Measurements from ENCODE around the gene OR2A25.
"Not testable (repeated sequence)": the region's sequence is repeated elsewhere in the genome, so short reads cannot be mapped to it uniquely, and the experiment has no call there.

OR2A25 gene

GRCh38 chr7:144069511-144069910, at the start of gene OR2A25:
TSS of gene OR2A25 (plus strand) at chr7:144069811. CDS start at chr7:144074220, 4,409 bp downstream.
- FAIRE-seq: no peak

GRCh38 chr7:144020340-144020739, 49.3 kb upstream of the OR2A25 start:
- no peak for FAIRE-seq

GRCh38 chr7:144022169-144022568, 47.4 kb upstream of the OR2A25 start:
- no peak for FAIRE-seq

- FAIRE-seq: no peak
These were observed 46.3 kb upstream of the OR2A25 start for GRCh38 chr7:144023171-144023827.

GRCh38 chr7:144024213-144024612, 45.4 kb upstream of the OR2A25 start:
- no peak for FAIRE-seq

- no peak for FAIRE-seq
These were observed 43.3 kb upstream of the OR2A25 start for GRCh38 chr7:144026203-144026883.

GRCh38 chr7:144027070-144027469, 42.5 kb upstream of the OR2A25 start:
- FAIRE-seq: no peak

- FAIRE-seq: no peak
These were observed 41.6 kb upstream of the OR2A25 start for GRCh38 chr7:144027974-144028373.

GRCh38 chr7:144028547-144028946, 41.1 kb upstream of the OR2A25 start:
- FAIRE-seq: no peak

- FAIRE-seq: no peak
These were observed 37.1 kb upstream of the OR2A25 start for GRCh38 chr7:144032516-144032915.

GRCh38 chr7:144032985-144033709, 36.5 kb upstream of the OR2A25 start:
- no peak for FAIRE-seq

- no peak for FAIRE-seq
These were observed 34.2 kb upstream of the OR2A25 start for GRCh38 chr7:144035385-144035784.

- FAIRE-seq: no peak
These were observed 33.2 kb upstream of the OR2A25 start for GRCh38 chr7:144036302-144036885.

GRCh38 chr7:144037414-144038035, 32.1 kb upstream of the OR2A25 start:
- no peak for FAIRE-seq

GRCh38 chr7:144038887-144039286, 30.7 kb upstream of the OR2A25 start:
- no peak for FAIRE-seq

GRCh38 chr7:144048648-144049047, 21.0 kb upstream of the OR2A25 start, which contains the start of gene OR2A5:
TSS of gene OR2A5 (plus strand) at chr7:144048948. CDS start at chr7:144050402, 1,454 bp downstream.
- no peak for FAIRE-seq

GRCh38 chr7:144049491-144049890, 20.1 kb upstream of the OR2A25 start:
- FAIRE-seq: no peak

GRCh38 chr7:144050093-144050492, 19.5 kb upstream of the OR2A25 start:
- no peak for FAIRE-seq

- not testable (repeated sequence) for FAIRE-seq
These were observed 18.7 kb upstream of the OR2A25 start for GRCh38 chr7:144050884-144051283.

GRCh38 chr7:144057954-144058353, 11.7 kb upstream of the OR2A25 start:
- no peak for FAIRE-seq

GRCh38 chr7:144063710-144064109, 5.9 kb upstream of the OR2A25 start:
- no peak for FAIRE-seq

- FAIRE-seq: no peak
These were observed 342 bp downstream of the OR2A25 start for GRCh38 chr7:144069953-144070352.

GRCh38 chr7:144074374-144074773, 4.8 kb downstream of the OR2A25 start:
- no peak for FAIRE-seq
